Ishikawa (cell line): ENCODE results near the gene MIB1.

Experiments used
- CEBPB ChIP-seq: IDR thresholded peaks from 2 replicates; pipeline ENCODE4 v1.6.1; 2012
- CREB1 ChIP-seq: IDR thresholded peaks from 2 replicates; pipeline ENCODE4 v1.6.1; 2012; ENCODE audit warnings: low read depth
- EGR1 ChIP-seq: IDR thresholded peaks from 2 replicates; pipeline ENCODE4 v1.6.1; 2012
- EP300 ChIP-seq: IDR thresholded peaks from 2 replicates; pipeline ENCODE4 v1.6.1; 2012; ENCODE audit warnings: borderline replicate concordance
- MAX ChIP-seq: IDR thresholded peaks from 2 replicates; pipeline ENCODE4 v1.6.1; 2012
- RAD21 ChIP-seq: IDR thresholded peaks from 2 replicates; pipeline ENCODE4 v1.6.1; 2012; ENCODE audit warnings: low read depth
- REST ChIP-seq: IDR thresholded peaks from 2 replicates; pipeline ENCODE4 v1.6.1; 2012; ENCODE audit warnings: low read depth, mild to moderate bottlenecking
- TCF12 ChIP-seq: IDR thresholded peaks from 2 replicates; pipeline ENCODE4 v1.6.1; 2012; ENCODE audit warnings: low read depth
- TEAD4 ChIP-seq: IDR thresholded peaks from 2 replicates; pipeline ENCODE4 v1.6.1; 2012
- USF1 ChIP-seq: IDR thresholded peaks from 2 replicates; pipeline ENCODE4 v1.6.1; 2012
- YY1 ChIP-seq: IDR thresholded peaks from 2 replicates; pipeline ENCODE4 v1.6.1; 2012; ENCODE audit warnings: low read depth
- ZBTB7A ChIP-seq: IDR thresholded peaks from 2 replicates; pipeline ENCODE4 v1.6.1; 2012; ENCODE audit warnings: low read depth

- TF ChIP-seq EP300 (no peak), RAD21 (no peak), REST (no peak), MAX (no peak), TEAD4 (no peak), TCF12 (no peak), CEBPB (no peak), USF1 (no peak), YY1 (no peak), EGR1 (no peak), ZBTB7A (no peak), CREB1 (no peak)
These were observed 1.7 kb downstream of the MIB1 start for GRCh38 chr18:21742315-21742687.
